ENCODE results near the gene STX8. TPM values are rescaled to one million over a fixed set of nuclear protein-coding genes. Genes with fewer than 3 reads are reported as not detected.
"Not testable (repeated sequence)": the region's sequence is repeated elsewhere in the genome, so short reads cannot be mapped to it uniquely, and the experiment has no call there.

The STX8 gene
- total RNA-seq, 1 experiment from 2014 or later = 38.8 TPM

DNA sequence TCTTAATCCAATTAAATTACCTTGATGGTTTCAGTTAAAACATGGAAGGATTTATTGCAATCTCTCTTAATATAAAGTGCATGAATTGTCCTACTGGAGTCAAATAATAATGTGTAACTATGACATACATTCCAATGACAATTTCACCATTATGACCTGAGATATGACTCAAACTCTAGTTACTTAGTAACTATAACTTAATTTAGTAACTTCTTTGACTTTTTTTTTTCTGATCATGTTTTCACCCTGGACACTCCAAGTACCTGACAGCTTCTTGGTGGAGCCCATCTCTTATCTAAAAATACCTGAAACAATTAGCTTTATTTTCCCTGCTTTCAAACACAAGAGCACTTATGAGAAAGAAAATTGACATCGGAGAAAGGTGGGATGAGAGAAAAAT, 123.7 kb downstream of the STX8 start:
- ChIA-PET CTCF (no interaction called here), POLR2A (no interaction called here), RAD21 (ENCODE audit: low non-redundant PET in 1 of 2, low total read pairs in 2 of 2, uncharacterized antibody in 2 of 2, unreplicated experiment in 2 of 2) (no interaction called here)
- no peaks in the 10 kb centered on the region for H3K9me2 ChIP-seq (ENCODE audit: insufficient read depth)
- no peaks in the 10 kb centered on the region for H3K36me3 ChIP-seq (ENCODE audit: control insufficient read depth in 1 of 2, insufficient read depth in 2 of 2, low read length in 2 of 2)
- no peak overlapping the region for H3K4me3 ChIP-seq (replicated peaks in 1 of 2; ENCODE audit: low read depth in 1 of 2, low read length in 2 of 2)
- peak overlapping the region; percentile 19; the same call in 1 of the 2 replicates for H3K4me2 ChIP-seq (ENCODE audit: low read length)
- intact Hi-C loops (cut with micrococcal nuclease) = no loop called here
- DNase-seq (ENCODE audit: low read depth, low spot score) (no peak), ATAC-seq (no peak)
- H3K27me3 ChIP-seq (ENCODE audit: insufficient read depth, low read length) = no peaks in the 10 kb centered on the region
- no peak overlapping the region for H3K9ac ChIP-seq (ENCODE audit: low read length)
- H3K9me3 ChIP-seq (ENCODE audit: control insufficient read depth in 1 of 2, insufficient read depth in 1 of 2, low read depth in 1 of 2, low read length in 2 of 2) = no peaks in the 10 kb centered on the region
- H4K20me1 ChIP-seq (ENCODE audit: insufficient read depth) = no peaks in the 10 kb centered on the region
- H2AFZ ChIP-seq (ENCODE audit: low read depth, low read length, poor library complexity, severe bottlenecking) = no peak overlapping the region
- BruUV-seq (replicated peaks) = no TSS peak
- TF ChIP-seq CBX3 (IDR thresholded peaks at IDR 0.05; ENCODE audit: low read depth) = no peak
- TF ChIP-seq JUND (IDR thresholded peaks at IDR 0.05) = no peak
- TF ChIP-seq, protein P1, sequence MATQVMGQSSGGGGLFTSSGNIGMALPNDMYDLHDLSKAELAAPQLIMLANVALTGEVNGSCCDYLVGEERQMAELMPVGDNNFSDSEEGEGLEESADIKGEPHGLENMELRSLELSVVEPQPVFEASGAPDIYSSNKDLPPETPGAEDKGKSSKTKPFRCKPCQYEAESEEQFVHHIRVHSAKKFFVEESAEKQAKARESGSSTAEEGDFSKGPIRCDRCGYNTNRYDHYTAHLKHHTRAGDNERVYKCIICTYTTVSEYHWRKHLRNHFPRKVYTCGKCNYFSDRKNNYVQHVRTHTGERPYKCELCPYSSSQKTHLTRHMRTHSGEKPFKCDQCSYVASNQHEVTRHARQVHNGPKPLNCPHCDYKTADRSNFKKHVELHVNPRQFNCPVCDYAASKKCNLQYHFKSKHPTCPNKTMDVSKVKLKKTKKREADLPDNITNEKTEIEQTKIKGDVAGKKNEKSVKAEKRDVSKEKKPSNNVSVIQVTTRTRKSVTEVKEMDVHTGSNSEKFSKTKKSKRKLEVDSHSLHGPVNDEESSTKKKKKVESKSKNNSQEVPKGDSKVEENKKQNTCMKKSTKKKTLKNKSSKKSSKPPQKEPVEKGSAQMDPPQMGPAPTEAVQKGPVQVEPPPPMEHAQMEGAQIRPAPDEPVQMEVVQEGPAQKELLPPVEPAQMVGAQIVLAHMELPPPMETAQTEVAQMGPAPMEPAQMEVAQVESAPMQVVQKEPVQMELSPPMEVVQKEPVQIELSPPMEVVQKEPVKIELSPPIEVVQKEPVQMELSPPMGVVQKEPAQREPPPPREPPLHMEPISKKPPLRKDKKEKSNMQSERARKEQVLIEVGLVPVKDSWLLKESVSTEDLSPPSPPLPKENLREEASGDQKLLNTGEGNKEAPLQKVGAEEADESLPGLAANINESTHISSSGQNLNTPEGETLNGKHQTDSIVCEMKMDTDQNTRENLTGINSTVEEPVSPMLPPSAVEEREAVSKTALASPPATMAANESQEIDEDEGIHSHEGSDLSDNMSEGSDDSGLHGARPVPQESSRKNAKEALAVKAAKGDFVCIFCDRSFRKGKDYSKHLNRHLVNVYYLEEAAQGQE (IDR thresholded peaks at IDR 0.05; ENCODE audit: low read depth) = no peak
- TF ChIP-seq, protein P2, sequence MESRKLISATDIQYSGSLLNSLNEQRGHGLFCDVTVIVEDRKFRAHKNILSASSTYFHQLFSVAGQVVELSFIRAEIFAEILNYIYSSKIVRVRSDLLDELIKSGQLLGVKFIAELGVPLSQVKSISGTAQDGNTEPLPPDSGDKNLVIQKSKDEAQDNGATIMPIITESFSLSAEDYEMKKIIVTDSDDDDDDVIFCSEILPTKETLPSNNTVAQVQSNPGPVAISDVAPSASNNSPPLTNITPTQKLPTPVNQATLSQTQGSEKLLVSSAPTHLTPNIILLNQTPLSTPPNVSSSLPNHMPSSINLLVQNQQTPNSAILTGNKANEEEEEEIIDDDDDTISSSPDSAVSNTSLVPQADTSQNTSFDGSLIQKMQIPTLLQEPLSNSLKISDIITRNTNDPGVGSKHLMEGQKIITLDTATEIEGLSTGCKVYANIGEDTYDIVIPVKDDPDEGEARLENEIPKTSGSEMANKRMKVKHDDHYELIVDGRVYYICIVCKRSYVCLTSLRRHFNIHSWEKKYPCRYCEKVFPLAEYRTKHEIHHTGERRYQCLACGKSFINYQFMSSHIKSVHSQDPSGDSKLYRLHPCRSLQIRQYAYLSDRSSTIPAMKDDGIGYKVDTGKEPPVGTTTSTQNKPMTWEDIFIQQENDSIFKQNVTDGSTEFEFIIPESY (IDR thresholded peaks at IDR 0.05; ENCODE audit: extremely low read depth, insufficient replicate concordance, low read length) = no peak
- TF ChIP-seq, protein P3, sequence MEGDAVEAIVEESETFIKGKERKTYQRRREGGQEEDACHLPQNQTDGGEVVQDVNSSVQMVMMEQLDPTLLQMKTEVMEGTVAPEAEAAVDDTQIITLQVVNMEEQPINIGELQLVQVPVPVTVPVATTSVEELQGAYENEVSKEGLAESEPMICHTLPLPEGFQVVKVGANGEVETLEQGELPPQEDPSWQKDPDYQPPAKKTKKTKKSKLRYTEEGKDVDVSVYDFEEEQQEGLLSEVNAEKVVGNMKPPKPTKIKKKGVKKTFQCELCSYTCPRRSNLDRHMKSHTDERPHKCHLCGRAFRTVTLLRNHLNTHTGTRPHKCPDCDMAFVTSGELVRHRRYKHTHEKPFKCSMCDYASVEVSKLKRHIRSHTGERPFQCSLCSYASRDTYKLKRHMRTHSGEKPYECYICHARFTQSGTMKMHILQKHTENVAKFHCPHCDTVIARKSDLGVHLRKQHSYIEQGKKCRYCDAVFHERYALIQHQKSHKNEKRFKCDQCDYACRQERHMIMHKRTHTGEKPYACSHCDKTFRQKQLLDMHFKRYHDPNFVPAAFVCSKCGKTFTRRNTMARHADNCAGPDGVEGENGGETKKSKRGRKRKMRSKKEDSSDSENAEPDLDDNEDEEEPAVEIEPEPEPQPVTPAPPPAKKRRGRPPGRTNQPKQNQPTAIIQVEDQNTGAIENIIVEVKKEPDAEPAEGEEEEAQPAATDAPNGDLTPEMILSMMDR (IDR thresholded peaks at IDR 0.05 in 2 of 3, conservative IDR thresholded peaks at IDR 0.05 in 1 of 3; ENCODE audit: borderline replicate concordance in 1 of 3, insufficient read depth in 1 of 3, low read depth in 2 of 3, low read length in 2 of 3) = no peak
- TF ChIP-seq ZNF274 (IDR thresholded peaks at IDR 0.05; ENCODE audit: low read depth, low read length) = no peak
- TF ChIP-seq POLR2A (IDR thresholded peaks at IDR 0.05; ENCODE audit: borderline replicate concordance, extremely low read depth, insufficient read depth, insufficient read length) = no peak
- TF ChIP-seq, protein P4, sequence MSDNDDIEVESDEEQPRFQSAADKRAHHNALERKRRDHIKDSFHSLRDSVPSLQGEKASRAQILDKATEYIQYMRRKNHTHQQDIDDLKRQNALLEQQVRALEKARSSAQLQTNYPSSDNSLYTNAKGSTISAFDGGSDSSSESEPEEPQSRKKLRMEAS (IDR thresholded peaks at IDR 0.05) = no peak
- TF ChIP-seq ZFX (IDR thresholded peaks at IDR 0.05) = no peak
- TF ChIP-seq, protein P5, sequence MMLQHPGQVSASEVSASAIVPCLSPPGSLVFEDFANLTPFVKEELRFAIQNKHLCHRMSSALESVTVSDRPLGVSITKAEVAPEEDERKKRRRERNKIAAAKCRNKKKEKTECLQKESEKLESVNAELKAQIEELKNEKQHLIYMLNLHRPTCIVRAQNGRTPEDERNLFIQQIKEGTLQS (IDR thresholded peaks at IDR 0.05) = no peak
- H3K79me2 ChIP-seq (ENCODE audit: insufficient read depth, low read length) = no peaks in the 10 kb centered on the region
- H3K27ac ChIP-seq (ENCODE audit: low read depth, low read length) = no peak overlapping the region
- H3K4me1 ChIP-seq (ENCODE audit: control insufficient read depth in 1 of 2, insufficient read depth in 2 of 2, low read length in 2 of 2) = 0 out of 4 replicates have a peak, but pooled peaks cover 0 to 6% of the 10 kb centered on the region in 2 experiments

DNA sequence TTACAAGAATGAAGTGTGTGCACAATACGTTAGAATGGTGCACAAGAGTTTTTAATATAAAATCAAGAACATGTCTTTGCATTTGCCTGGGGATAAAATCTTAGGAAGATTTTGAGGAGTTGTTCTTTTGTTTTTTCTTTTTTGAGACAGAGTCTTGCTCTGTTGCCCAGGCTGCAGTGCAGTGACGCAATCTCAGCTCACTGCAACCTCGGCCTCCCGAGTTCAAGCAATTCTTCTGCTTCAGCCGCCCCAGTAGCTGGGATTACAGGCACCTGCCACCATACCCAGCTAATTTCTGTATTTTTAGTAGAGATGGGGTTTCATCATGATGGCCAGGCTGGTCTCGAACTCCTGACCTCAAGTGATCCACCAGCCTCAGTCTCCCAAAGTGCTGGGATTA, 128.3 kb downstream of the STX8 start:
- H2AFZ ChIP-seq (ENCODE audit: low read depth, low read length, poor library complexity, severe bottlenecking); BruUV-seq (replicated peaks); POLR2A ChIA-PET; H3K27me3 ChIP-seq (ENCODE audit: insufficient read depth, low read length); H3K4me3 ChIP-seq (replicated peaks in 1 of 2; ENCODE audit: low read depth in 1 of 2, low read length in 2 of 2); H3K9me3 ChIP-seq (ENCODE audit: control insufficient read depth in 1 of 2, insufficient read depth in 1 of 2, low read depth in 1 of 2, low read length in 2 of 2); RAD21 ChIA-PET (ENCODE audit: low non-redundant PET in 1 of 2, low total read pairs in 2 of 2, uncharacterized antibody in 2 of 2, unreplicated experiment in 2 of 2); H3K9me2 ChIP-seq (ENCODE audit: insufficient read depth); H3K27ac ChIP-seq (ENCODE audit: low read depth, low read length); CTCF ChIA-PET; intact Hi-C loops (cut with micrococcal nuclease); H4K20me1 ChIP-seq (ENCODE audit: insufficient read depth); H3K36me3 ChIP-seq (ENCODE audit: control insufficient read depth in 1 of 2, insufficient read depth in 2 of 2, low read length in 2 of 2); H3K9ac ChIP-seq (ENCODE audit: low read length); H3K4me2 ChIP-seq (ENCODE audit: low read length); ATAC-seq; H3K79me2 ChIP-seq (ENCODE audit: insufficient read depth, low read length); DNase-seq (ENCODE audit: low read depth, low spot score); H3K4me1 ChIP-seq (ENCODE audit: control insufficient read depth in 1 of 2, insufficient read depth in 2 of 2, low read length in 2 of 2): not testable (repeated sequence)
